ENCODE measurements around the gene PLP2. TPM values are rescaled to one million over a fixed set of nuclear protein-coding genes. Genes with fewer than 3 reads are reported as not detected.
"Not testable (repeated sequence)": the region's sequence is repeated elsewhere in the genome, so short reads cannot be mapped to it uniquely, and the experiment has no call there.

Gene PLP2
- total RNA-seq, 5 donors from 2014 or later (not counting 1 experiment from before 2014, with no cell fraction given): 85.2 to 241 (median 207) TPM

DNA sequence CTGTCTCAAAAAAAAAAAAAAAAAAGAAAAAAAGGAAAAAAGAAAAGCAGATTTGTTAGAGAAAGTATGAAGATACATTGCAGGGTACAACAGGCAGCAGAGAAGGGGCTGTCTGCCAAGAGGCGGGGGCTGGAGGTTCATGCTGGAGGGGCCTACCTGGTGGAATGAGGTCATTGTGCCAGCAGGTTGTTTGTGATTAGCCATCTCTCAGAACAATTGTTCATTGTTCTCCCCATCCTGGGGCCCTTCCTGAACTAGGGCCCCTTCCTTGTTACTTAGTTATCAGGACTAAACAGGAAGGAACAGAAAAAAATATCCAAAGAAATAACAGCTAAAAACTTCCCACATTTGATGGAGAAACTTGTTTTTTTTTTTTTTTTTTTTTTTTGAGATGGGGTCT, 34.2 kb upstream of the PLP2 start:
- POLR2A ChIA-PET: interaction anchor here in 1 of 2 donors (0.6 kb wide), 1 partner anchor 58 kb away, joined by 5 read pairs; the partner anchor contains the start of gene WDR45
- Histone ChIP-seq H3K36me3 (ENCODE audit: control insufficient read depth in 2 of 2, extremely low read depth in 1 of 2, insufficient read depth in 1 of 2, low read length in 1 of 2) (no peaks in the 10 kb centered on the region), H3K4me1 (ENCODE audit: control insufficient read depth in 1 of 2, extremely low read depth in 1 of 2, insufficient read depth in 2 of 2, low read length in 2 of 2) (no peaks in the 10 kb centered on the region), H3K27me3 (replicated peaks in 1 of 2; ENCODE audit: control insufficient read depth in 2 of 2, extremely low read depth in 1 of 2, insufficient read depth in 2 of 2, low read length in 1 of 2) (no peaks in the 10 kb centered on the region), H3K9me3 (peaks cover 2% of the 10 kb centered on the region), H3K4me3 (ENCODE audit: control insufficient read depth in 1 of 2, extremely low read depth in 1 of 2, low read length in 1 of 2) (no peak overlapping the region), H3K27ac (ENCODE audit: low read length) (no peak overlapping the region)
- Mint-ChIP-seq H3K36me3 (peaks cover 10% of the 10 kb centered on the region), H3K4me1 (no peaks in the 10 kb centered on the region), H3K27ac (no peak overlapping the region), H3K4me3 (no peak overlapping the region), H3K9me3 (peaks cover 3 to 14% (median 4%) of the 10 kb centered on the region in 3 donors), H3K27me3 (no peaks in the 10 kb centered on the region)
- CTCF ChIA-PET: interaction anchor here in 1 of 2 donors (0.7 to 1.2 kb wide), 2 partner anchors 20 to 26 kb away, joined by 3 to 5 read pairs; no protein-coding TSS in a partner anchor
- no CpG with 5 or more reads among the region's 1 CpG for WGBS (ENCODE audit: insufficient coverage)
- no peak for DNase-seq
- ATAC-seq (replicated peaks in 1 of 4): no peak

DNA sequence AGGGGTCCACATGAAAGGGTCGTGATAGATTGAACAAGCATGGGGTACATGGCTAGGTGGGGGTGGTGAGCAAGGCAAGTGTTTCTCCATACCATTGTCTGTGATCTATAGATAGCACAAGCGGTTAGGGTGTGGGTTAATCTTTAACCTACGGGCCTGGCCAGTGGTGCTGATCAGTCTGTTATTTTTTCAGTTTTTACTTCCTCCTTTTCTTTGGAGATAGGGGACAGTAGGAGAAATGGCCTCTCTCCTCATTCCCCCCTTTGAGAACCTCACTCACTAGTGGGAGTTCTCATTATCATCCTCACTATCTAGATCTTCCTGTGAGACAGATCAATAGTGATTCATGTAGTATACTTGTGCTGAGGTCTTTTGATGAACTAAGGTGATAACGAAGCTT, 32.0 kb upstream of the PLP2 start:
- H3K36me3 ChIP-seq (ENCODE audit: control insufficient read depth in 2 of 2, extremely low read depth in 1 of 2, insufficient read depth in 1 of 2, low read length in 1 of 2): no peaks in the 10 kb centered on the region
- H3K27me3 ChIP-seq (replicated peaks in 1 of 2; ENCODE audit: control insufficient read depth in 2 of 2, extremely low read depth in 1 of 2, insufficient read depth in 2 of 2, low read length in 1 of 2): no peaks in the 10 kb centered on the region
- H3K4me3 Mint-ChIP-seq: no peak overlapping the region
- no peak overlapping the region for H3K4me3 ChIP-seq (ENCODE audit: control insufficient read depth in 1 of 2, extremely low read depth in 1 of 2, low read length in 1 of 2)
- ChIA-PET CTCF (no interaction called here), POLR2A (no interaction called here)
- H3K27ac Mint-ChIP-seq: no peak overlapping the region
- no peaks in the 10 kb centered on the region for H3K4me1 ChIP-seq (ENCODE audit: control insufficient read depth in 1 of 2, extremely low read depth in 1 of 2, insufficient read depth in 2 of 2, low read length in 2 of 2)
- peaks cover 3 to 14% (median 4%) of the 10 kb centered on the region in 3 donors for H3K9me3 Mint-ChIP-seq
- no peak overlapping the region for H3K27ac ChIP-seq (ENCODE audit: low read length)
- H3K9me3 ChIP-seq: peaks cover 2% of the 10 kb centered on the region
- no peaks in the 10 kb centered on the region for H3K27me3 Mint-ChIP-seq
- H3K36me3 Mint-ChIP-seq: peaks cover 10% of the 10 kb centered on the region
- H3K4me1 Mint-ChIP-seq: no peaks in the 10 kb centered on the region
- no peak for DNase-seq
- no CpG with 5 or more reads among the region's 4 CpGs for WGBS (ENCODE audit: insufficient coverage)
- no peak for ATAC-seq (replicated peaks in 1 of 4)

DNA sequence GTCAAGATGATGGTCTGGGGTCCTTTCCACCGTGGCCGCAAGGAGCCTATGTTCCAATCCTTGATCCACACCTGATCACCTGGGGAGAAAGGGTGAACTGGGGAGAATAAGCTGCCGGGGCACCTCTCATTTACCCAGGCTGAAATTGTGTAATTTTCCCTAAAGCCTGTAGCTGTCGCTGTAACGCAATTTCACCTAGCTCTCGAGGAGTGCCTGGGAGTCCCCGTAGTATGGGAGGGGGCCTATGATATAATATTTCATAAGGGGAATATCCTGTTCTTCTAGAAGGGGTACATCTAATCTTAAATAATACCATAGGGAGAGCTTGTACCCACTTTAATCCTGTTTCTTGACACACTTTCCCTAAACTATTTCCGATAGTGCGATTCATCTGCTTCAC, 29.4 kb upstream of the PLP2 start:
- H3K4me3 Mint-ChIP-seq; CTCF ChIA-PET; H3K36me3 Mint-ChIP-seq; H3K27ac Mint-ChIP-seq; ATAC-seq (replicated peaks in 1 of 4); H3K36me3 ChIP-seq (ENCODE audit: control insufficient read depth in 2 of 2, extremely low read depth in 1 of 2, insufficient read depth in 1 of 2, low read length in 1 of 2); H3K4me1 ChIP-seq (ENCODE audit: control insufficient read depth in 1 of 2, extremely low read depth in 1 of 2, insufficient read depth in 2 of 2, low read length in 2 of 2); H3K9me3 ChIP-seq; H3K27ac ChIP-seq (ENCODE audit: low read length); H3K27me3 ChIP-seq (replicated peaks in 1 of 2; ENCODE audit: control insufficient read depth in 2 of 2, extremely low read depth in 1 of 2, insufficient read depth in 2 of 2, low read length in 1 of 2); H3K27me3 Mint-ChIP-seq; H3K4me1 Mint-ChIP-seq; H3K4me3 ChIP-seq (ENCODE audit: control insufficient read depth in 1 of 2, extremely low read depth in 1 of 2, low read length in 1 of 2): not testable (repeated sequence)
- peak in 1 of 35 experiments; percentile 32 for DNase-seq
- WGBS (ENCODE audit: insufficient coverage): no CpG with 5 or more reads among the region's 9 CpGs
- peaks cover 3 to 14% (median 4%) of the 10 kb centered on the region in 3 donors for H3K9me3 Mint-ChIP-seq
- POLR2A ChIA-PET: interaction anchor here in 1 of 2 donors (0.5 kb wide), 1 partner anchor 15 kb away, joined by 3 read pairs; no protein-coding TSS in a partner anchor

DNA sequence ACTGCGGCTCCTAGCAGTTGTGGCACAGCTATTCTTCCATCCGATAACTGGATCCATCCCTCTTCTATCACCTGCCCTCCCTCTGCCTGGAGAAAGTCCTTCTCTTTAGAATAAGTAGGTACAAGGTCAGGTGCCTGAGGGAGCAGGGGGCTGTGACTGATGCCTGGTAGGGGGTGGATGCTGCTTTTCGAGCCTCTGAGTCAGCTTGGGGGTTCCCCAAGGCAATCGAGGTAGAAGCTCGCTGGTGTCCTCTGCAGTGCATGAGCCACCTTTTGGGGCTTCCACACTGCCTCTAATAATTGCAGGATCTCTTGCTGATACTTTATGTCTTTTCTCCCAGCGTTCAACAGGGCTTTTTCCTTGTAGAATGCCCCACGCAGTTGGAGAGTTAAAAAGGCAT, 28.5 kb upstream of the PLP2 start:
- no CpG with 5 or more reads among the region's 7 CpGs for WGBS (ENCODE audit: insufficient coverage)
- H3K4me1 ChIP-seq (ENCODE audit: control insufficient read depth in 1 of 2, extremely low read depth in 1 of 2, insufficient read depth in 2 of 2, low read length in 2 of 2); H3K27me3 ChIP-seq (replicated peaks in 1 of 2; ENCODE audit: control insufficient read depth in 2 of 2, extremely low read depth in 1 of 2, insufficient read depth in 2 of 2, low read length in 1 of 2); POLR2A ChIA-PET; H3K36me3 Mint-ChIP-seq; H3K27ac Mint-ChIP-seq; CTCF ChIA-PET; H3K36me3 ChIP-seq (ENCODE audit: control insufficient read depth in 2 of 2, extremely low read depth in 1 of 2, insufficient read depth in 1 of 2, low read length in 1 of 2); ATAC-seq (replicated peaks in 1 of 4); H3K27ac ChIP-seq (ENCODE audit: low read length); H3K9me3 ChIP-seq; DNase-seq; H3K4me3 ChIP-seq (ENCODE audit: control insufficient read depth in 1 of 2, extremely low read depth in 1 of 2, low read length in 1 of 2); H3K4me3 Mint-ChIP-seq; H3K27me3 Mint-ChIP-seq; H3K4me1 Mint-ChIP-seq: not testable (repeated sequence)
- peaks cover 3 to 14% (median 4%) of the 10 kb centered on the region in 3 donors for H3K9me3 Mint-ChIP-seq

GRCh38 chrX:49147282-49147681, 24.4 kb upstream of the PLP2 start:
- CTCF ChIA-PET: no interaction called here
- Histone ChIP-seq H3K4me3 (ENCODE audit: control insufficient read depth in 1 of 2, extremely low read depth in 1 of 2, low read length in 1 of 2) (no peak overlapping the region), H3K27me3 (replicated peaks in 1 of 2; ENCODE audit: control insufficient read depth in 2 of 2, extremely low read depth in 1 of 2, insufficient read depth in 2 of 2, low read length in 1 of 2) (no peaks in the 10 kb centered on the region), H3K4me1 (ENCODE audit: control insufficient read depth in 1 of 2, extremely low read depth in 1 of 2, insufficient read depth in 2 of 2, low read length in 2 of 2) (no peaks in the 10 kb centered on the region), H3K27ac (ENCODE audit: low read length) (no peak overlapping the region), H3K9me3 (no peaks in the 10 kb centered on the region), H3K36me3 (ENCODE audit: control insufficient read depth in 2 of 2, extremely low read depth in 1 of 2, insufficient read depth in 1 of 2, low read length in 1 of 2) (no peaks in the 10 kb centered on the region)
- no peaks in the 10 kb centered on the region for H3K36me3 Mint-ChIP-seq
- POLR2A ChIA-PET: no interaction called here
- ATAC-seq (replicated peaks in 1 of 4) (no peak), DNase-seq (no peak)
- H3K4me3 Mint-ChIP-seq: no peak overlapping the region
- H3K27me3 Mint-ChIP-seq: no peaks in the 10 kb centered on the region
- no peaks in the 10 kb centered on the region for H3K4me1 Mint-ChIP-seq
- no peak overlapping the region for H3K27ac Mint-ChIP-seq
- no CpG with 5 or more reads among the region's 8 CpGs for WGBS (ENCODE audit: insufficient coverage)
- H3K9me3 Mint-ChIP-seq: no peaks in the 10 kb centered on the region

GRCh38 chrX:49147936-49148335, 23.8 kb upstream of the PLP2 start:
- no peak overlapping the region for H3K4me3 Mint-ChIP-seq
- no peaks in the 10 kb centered on the region for H3K9me3 ChIP-seq
- no peaks in the 10 kb centered on the region for H3K4me1 Mint-ChIP-seq
- no peaks in the 10 kb centered on the region for H3K36me3 Mint-ChIP-seq
- CTCF ChIA-PET: no interaction called here
- ATAC-seq (replicated peaks in 1 of 4) (no peak), DNase-seq (no peak)
- H3K4me1 ChIP-seq (ENCODE audit: control insufficient read depth in 1 of 2, extremely low read depth in 1 of 2, insufficient read depth in 2 of 2, low read length in 2 of 2): no peaks in the 10 kb centered on the region
- H3K9me3 Mint-ChIP-seq: no peaks in the 10 kb centered on the region
- H3K36me3 ChIP-seq (ENCODE audit: control insufficient read depth in 2 of 2, extremely low read depth in 1 of 2, insufficient read depth in 1 of 2, low read length in 1 of 2): no peaks in the 10 kb centered on the region
- 83% methylated on average over 4 of the region's 13 CpGs for WGBS (ENCODE audit: insufficient coverage)
- no peak overlapping the region for H3K4me3 ChIP-seq (ENCODE audit: control insufficient read depth in 1 of 2, extremely low read depth in 1 of 2, low read length in 1 of 2)
- H3K27ac Mint-ChIP-seq: no peak overlapping the region
- H3K27me3 Mint-ChIP-seq: no peaks in the 10 kb centered on the region
- H3K27me3 ChIP-seq (replicated peaks in 1 of 2; ENCODE audit: control insufficient read depth in 2 of 2, extremely low read depth in 1 of 2, insufficient read depth in 2 of 2, low read length in 1 of 2): no peaks in the 10 kb centered on the region
- POLR2A ChIA-PET: no interaction called here
- no peak overlapping the region for H3K27ac ChIP-seq (ENCODE audit: low read length)
